Thymus (tissue), 11 donors: ENCODE measurements around the gene WFDC9. TPM values are rescaled to one million over a fixed set of nuclear protein-coding genes. Genes with fewer than 3 reads are reported as not detected.
A peak's percentile ranks its signal among the peaks of the same experiment; 100 is the strongest.
"Not testable (repeated sequence)": the region's sequence is repeated elsewhere in the genome, so short reads cannot be mapped to it uniquely, and the experiment has no call there.

ENCODE experiments used
- DNase-seq, 9 donors: peaks; one replicate each; pipeline ENCODE4 v3.0.0-alpha.2; 2013; ENCODE audit warnings: low spot score in 9 of 9, low read depth in 6 of 9, missing footprints in 1 of 9
- H3K27ac ChIP-seq, 2 donors: one replicate each; pipeline ENCODE4 v1.5.1; 2013; ENCODE audit warnings: control low read depth in 1 of 2, low read depth in 1 of 2, low read length in 1 of 2, mild to moderate bottlenecking in 1 of 2, moderate library complexity in 1 of 2
- H3K27me3 ChIP-seq, 2 donors: one replicate each; pipeline ENCODE4 v1.5.1; 2013; ENCODE audit warnings: low read length in 1 of 2; ENCODE audit not compliant: control insufficient read depth in 2 of 2, insufficient read depth in 1 of 2
- H3K36me3 ChIP-seq, 2 donors: one replicate each; pipeline ENCODE4 v1.5.1; 2013; ENCODE audit warnings: low read length in 1 of 2, mild to moderate bottlenecking in 1 of 2, moderate library complexity in 1 of 2; ENCODE audit not compliant: control insufficient read depth in 2 of 2, insufficient read depth in 2 of 2
- H3K4me1 ChIP-seq, 2 donors: one replicate each; pipeline ENCODE4 v1.5.1; 2013; ENCODE audit warnings: low read length in 2 of 2; ENCODE audit not compliant: control insufficient read depth in 2 of 2, insufficient read depth in 2 of 2
- H3K4me3 ChIP-seq, 2 donors: one replicate each; pipeline ENCODE4 v1.5.1; 2013; ENCODE audit warnings: low read length in 2 of 2, control low read depth in 1 of 2, mild to moderate bottlenecking in 1 of 2
- H3K9me3 ChIP-seq, 2 donors: one replicate each; pipeline ENCODE4 v1.5.1; 2013; ENCODE audit warnings: low read length in 1 of 2, mild to moderate bottlenecking in 1 of 2; ENCODE audit not compliant: control insufficient read depth in 2 of 2, insufficient read depth in 1 of 2
- WGBS: extraction: QIAGEN DNeasy Blood & Tissue Kit; methylation state at CpG from one replicate; pipeline ENCODE4 v1.1.7; 2013; 5-methylcytosine and 5-hydroxymethylcytosine counted together
- polyA plus RNA-seq: library from polyadenylated mRNA; stranded (reverse); fragments of 200-250 nt; gene quantifications from one replicate; pipeline ENCODE4 v1.2.3, GENCODE V29; 2013
- total RNA-seq: library from RNA; stranded (reverse); fragments of 120-200 nt; gene quantifications from one replicate; pipeline ENCODE4 v1.2.4, GENCODE V29; 2013
- donor health status: healthy.

WFDC9 gene
- total and polyA plus RNA-seq, 2 donors, result not detected

DNA sequence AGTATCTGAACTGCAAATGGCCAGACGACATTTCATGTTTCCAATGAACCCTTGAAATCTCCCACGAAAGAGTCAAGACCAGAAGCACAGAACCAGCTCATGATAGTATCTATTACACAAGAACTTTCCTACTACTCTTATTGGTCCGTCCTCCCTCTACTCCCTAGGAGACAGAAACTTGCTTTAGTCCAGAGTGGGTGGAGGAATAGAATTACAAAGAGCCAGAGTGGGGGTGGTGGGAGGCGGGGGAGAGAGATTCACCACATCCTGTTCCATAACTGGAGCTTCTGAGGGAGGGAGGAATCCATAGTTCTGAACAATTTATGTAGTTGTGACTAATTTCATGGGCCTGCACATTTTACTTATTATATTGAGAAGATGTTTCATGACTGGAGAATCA, 20.0 kb downstream of the WFDC9 start:
- DNase-seq, result no peak
- Histone ChIP-seq H3K4me3 (no peak overlapping the region), H3K4me1 (no peaks in the 10 kb centered on the region), H3K36me3 (no peaks in the 10 kb centered on the region), H3K9me3 (no peaks in the 10 kb centered on the region), H3K27ac (no peak overlapping the region), H3K27me3 (no peaks in the 10 kb centered on the region)
- 80% methylated on average over 4 of the region's 4 CpGs for WGBS

DNA sequence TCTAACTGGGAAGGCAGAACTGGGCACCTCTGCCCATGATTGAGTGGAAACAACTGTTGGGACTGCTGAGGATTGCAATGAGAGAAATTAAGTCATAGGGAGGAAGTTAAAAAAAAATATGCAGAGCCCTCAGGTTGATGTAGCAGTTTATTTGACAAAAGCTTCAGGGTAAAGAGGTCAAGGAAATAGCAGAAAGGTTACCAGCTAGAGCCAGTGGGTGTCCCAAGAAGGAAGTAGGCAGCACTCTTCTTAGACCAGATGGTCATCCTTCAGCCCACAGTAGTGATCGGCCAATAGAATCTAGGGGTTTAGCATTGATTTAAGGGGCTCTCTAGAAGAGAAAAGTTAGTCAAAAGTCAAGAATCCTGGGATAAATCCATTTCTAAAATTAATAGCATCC, 23.3 kb downstream of the WFDC9 start:
- H3K27me3 ChIP-seq, result no peaks in the 10 kb centered on the region
- no peaks in the 10 kb centered on the region for H3K9me3 ChIP-seq
- H3K36me3 ChIP-seq, result no peaks in the 10 kb centered on the region
- no peak overlapping the region for H3K27ac ChIP-seq
- H3K4me3 ChIP-seq, result no peak overlapping the region
- DNase-seq, result no peak
- WGBS, result 96% methylated on average over 1 of the region's 1 CpG
- no peaks in the 10 kb centered on the region for H3K4me1 ChIP-seq

DNA sequence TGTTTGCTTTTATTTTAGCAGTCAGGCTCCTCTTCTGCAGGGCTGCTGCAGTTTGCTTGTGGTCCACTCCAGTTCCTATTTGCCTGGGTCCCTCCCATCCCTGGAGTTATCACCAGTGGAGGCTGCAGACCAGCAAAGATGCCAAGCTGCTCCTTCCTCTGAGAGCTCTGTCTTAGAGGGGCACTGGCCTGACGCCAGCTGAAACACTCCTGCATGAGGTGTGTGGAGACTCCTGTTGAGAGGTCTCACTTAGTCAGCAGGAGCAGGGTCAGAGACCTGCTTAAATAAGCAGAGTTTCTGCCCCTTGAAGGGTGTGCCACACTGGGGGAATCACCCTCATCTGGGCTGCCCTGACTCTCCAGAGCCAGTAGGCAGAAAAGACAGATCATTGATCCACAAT, 35.8 kb downstream of the WFDC9 start:
- H3K27ac ChIP-seq, result no peak overlapping the region
- H3K9me3 ChIP-seq, result no peaks in the 10 kb centered on the region
- no peak overlapping the region for H3K4me3 ChIP-seq
- 88% methylated on average over 1 of the region's 1 CpG for WGBS
- no peak for DNase-seq
- no peaks in the 10 kb centered on the region for H3K4me1 ChIP-seq
- H3K27me3 ChIP-seq, result no peaks in the 10 kb centered on the region
- H3K36me3 ChIP-seq, result no peaks in the 10 kb centered on the region

DNA sequence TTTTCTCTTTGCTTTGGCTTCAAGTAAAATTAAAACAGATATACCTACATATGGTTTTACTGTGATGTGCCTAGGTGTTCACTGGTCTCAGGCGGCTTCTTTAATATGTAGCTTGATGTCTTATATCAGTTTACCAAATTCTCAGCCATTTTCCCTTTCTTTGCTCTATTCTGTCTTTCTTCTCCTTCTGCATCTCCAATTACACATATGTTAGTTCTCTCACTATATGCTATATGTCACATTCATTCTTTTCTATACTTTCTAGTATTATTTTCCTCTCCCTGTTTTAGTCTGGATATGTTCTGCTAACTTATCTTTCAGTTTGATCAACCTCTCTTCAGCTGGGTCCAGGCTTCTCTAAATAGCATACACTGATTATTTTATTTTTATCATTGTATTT, 37.6 kb downstream of the WFDC9 start:
- no peak for DNase-seq
- no peak overlapping the region for H3K4me3 ChIP-seq
- no peaks in the 10 kb centered on the region for H3K9me3 ChIP-seq
- H3K36me3 ChIP-seq, result no peaks in the 10 kb centered on the region
- H3K4me1 ChIP-seq, result no peaks in the 10 kb centered on the region
- no peak overlapping the region for H3K27ac ChIP-seq
- no peaks in the 10 kb centered on the region for H3K27me3 ChIP-seq
- 96% methylated on average over 1 of the region's 1 CpG for WGBS

DNA sequence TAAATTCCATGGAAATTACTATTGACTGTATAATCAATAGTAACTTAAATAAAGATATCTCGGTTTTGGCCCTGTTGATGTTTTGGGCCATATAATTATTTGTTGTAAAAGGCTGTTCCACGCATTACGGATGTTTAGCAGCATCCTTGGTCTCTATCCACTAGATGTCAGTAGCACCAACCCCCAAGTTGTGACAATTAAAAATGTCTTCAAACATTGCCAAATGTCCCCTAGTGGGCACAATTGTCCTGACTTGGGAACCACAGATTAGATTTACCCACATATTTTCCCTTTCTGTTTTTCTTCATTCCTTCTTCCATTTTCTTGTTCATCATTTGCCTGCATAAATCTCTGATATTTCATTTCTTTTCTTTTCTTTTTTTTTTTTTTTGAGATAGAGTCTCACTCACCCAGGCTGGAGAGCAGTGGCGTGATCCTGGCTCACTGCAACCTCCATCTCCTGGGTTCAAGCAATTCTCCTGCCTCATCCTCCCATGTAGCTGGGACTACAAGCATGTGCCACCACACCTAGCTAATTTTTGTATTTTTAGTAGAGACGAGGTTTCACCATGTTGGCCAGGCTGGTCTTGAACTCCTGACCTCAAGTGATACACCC, 38.4 kb downstream of the WFDC9 start:
- Histone ChIP-seq H3K27me3 (no peaks in the 10 kb centered on the region), H3K4me1 (no peaks in the 10 kb centered on the region), H3K36me3 (no peaks in the 10 kb centered on the region), H3K27ac (no peak overlapping the region), H3K9me3 (no peaks in the 10 kb centered on the region), H3K4me3 (no peak overlapping the region)
- DNase-seq, result peak in 2 of 9 donors; percentile 11 to 38
- WGBS, result 65% methylated on average over 5 of the region's 5 CpGs

DNA sequence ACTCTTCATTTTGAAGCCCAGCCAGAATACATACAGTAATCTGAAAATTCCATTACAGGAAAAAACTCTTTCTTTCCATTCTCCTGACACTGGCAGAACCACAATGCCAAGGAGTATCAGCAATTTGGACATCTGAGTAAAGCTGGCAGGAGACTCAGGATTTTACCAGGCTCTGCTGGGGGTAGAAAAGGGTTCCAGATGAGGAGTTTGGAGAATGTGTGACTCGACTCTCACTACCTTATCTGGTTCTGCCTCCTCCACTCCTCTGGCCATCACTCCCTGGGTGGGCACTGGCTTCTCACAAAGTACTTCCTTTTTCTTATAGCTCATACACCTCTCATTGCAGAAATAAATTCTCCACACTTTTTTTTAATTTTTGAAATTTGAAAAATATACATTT, 41.4 kb downstream of the WFDC9 start:
- Histone ChIP-seq H3K9me3 (no peaks in the 10 kb centered on the region), H3K27me3 (no peaks in the 10 kb centered on the region), H3K27ac (no peak overlapping the region), H3K4me3 (no peak overlapping the region), H3K36me3 (no peaks in the 10 kb centered on the region), H3K4me1 (no peaks in the 10 kb centered on the region)
- no peak for DNase-seq
- 20% methylated on average over 1 of the region's 1 CpG for WGBS

GRCh38 chr20:45588800-45589199, 42.3 kb downstream of the WFDC9 start:
- Histone ChIP-seq H3K9me3 (no peaks in the 10 kb centered on the region), H3K36me3 (no peaks in the 10 kb centered on the region), H3K4me3 (no peak overlapping the region), H3K27me3 (no peaks in the 10 kb centered on the region), H3K4me1 (no peaks in the 10 kb centered on the region), H3K27ac (no peak overlapping the region)
- DNase-seq, result no peak
- WGBS, result 90% methylated on average over 2 of the region's 2 CpGs

- not testable (repeated sequence) for H3K27me3 ChIP-seq, H3K36me3 ChIP-seq, H3K4me3 ChIP-seq, H3K4me1 ChIP-seq, DNase-seq, H3K27ac ChIP-seq, H3K9me3 ChIP-seq
- WGBS, result 94% methylated on average over 5 of the region's 5 CpGs
Measured at GRCh38 chr20:45585986-45586385, 45.1 kb downstream of the WFDC9 start.

DNA sequence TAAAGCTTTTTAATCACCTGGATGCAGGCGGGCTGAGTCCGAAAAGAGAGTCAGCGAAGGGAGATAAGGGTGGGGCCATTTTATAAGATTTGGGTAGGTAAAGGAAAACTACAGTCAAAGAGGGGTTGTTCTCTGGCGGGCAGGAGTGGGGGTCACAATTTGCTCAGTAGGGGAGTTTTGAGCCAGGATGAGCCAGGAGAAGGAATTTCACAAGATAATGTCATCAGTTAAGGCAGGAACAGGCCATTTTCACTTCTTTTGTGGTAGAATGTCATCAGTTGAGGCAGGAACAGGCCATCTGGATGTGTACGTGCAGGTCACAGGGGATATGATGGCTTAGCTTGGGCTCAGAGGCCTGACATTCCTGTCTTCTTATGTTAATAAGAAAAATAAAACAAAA, 46.8 kb downstream of the WFDC9 start:
- H3K27ac ChIP-seq, DNase-seq, H3K4me1 ChIP-seq, H3K27me3 ChIP-seq, H3K4me3 ChIP-seq, H3K9me3 ChIP-seq, H3K36me3 ChIP-seq: not testable (repeated sequence)
- WGBS, result 93% methylated on average over 5 of the region's 5 CpGs

DNA sequence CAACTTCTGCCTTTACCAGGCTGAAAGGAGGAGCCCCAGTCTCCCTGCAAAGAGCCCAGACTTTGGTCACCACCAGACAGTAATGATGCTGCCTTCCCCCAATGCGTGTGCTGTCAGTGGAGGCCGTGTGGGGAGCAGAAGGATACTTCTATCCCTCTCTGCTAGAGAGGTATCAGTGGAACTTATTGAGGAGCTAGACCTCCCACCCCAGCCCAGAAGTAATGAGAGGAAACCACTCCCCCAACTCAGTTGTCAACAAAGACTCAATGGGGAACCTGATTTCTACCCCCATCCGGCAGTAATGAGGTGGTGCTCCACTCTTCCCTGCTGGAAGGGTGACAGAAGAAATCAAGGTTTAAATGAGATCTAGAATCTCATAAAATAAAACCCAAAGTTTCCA, 47.6 kb downstream of the WFDC9 start:
- Histone ChIP-seq H3K4me1 (no peaks in the 10 kb centered on the region), H3K4me3 (no peak overlapping the region), H3K27ac (no peak overlapping the region), H3K27me3 (peaks cover 0 to 3% of the 10 kb centered on the region in 2 donors), H3K9me3 (no peaks in the 10 kb centered on the region), H3K36me3 (no peaks in the 10 kb centered on the region)
- DNase-seq, result no peak
- WGBS, result 82% methylated on average over 3 of the region's 3 CpGs
